ENCODE results near the gene DENND10.
"Not testable (repeated sequence)": the region's sequence is repeated elsewhere in the genome, so short reads cannot be mapped to it uniquely, and the experiment has no call there.

Gene DENND10

DNA sequence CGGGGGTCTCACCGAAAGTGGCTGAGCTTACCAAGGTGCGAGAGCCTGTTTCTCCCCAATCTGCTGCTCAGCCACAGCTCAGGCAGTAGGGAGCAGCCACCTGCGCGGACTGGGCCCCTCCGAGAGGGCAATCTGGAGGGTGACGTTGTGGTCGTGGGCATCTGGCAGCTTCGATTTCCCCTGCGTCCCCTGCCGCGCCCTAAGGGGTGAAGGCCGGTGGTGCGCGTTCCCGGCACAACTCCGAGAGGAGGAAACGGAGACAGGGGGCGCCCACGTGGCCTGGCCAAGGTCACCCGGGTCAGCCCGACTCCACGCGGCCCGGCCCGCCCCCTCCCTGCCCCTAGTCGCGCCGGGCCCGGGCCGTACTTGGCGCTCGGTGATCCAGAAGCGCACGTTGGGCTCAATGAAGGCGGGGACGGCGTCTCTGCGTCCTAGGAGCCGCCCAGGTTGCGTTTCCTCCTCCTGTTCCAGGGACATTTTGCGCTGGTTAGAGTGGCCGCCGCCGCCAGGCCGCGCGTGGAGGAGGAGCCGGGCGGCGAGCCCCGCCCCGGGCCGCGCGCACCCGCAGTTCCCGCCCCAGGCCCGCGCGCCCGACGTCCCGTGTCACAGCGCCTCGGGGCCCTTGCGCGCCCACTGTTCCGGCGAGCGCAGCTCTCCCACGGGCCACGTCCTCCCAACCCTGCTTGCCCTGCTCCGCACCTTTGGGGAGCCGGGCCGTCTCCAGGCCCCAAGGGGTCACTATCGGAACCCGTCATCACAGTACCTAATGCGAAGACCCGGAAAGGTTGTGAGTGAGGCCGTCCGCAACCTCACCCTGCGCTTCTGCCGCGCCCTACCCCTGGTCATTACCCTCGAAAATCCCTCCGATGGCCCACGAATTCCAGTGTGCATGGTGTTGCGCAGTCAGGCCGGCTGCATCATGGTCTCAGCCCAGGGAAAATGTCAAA lies 61.5 kb downstream of the DENND10 start, which contains the start of gene SFXN4:
TSS of gene SFXN4 (minus strand) at position 544 of the 947 bp plus-strand sequence. CDS start at position 477, 67 bp downstream.
- in situ Hi-C loops (cut with MboI; ENCODE audit: low sequenced_read_pairs) = no loop called here

- in situ Hi-C loops (cut with MboI; ENCODE audit: low sequenced_read_pairs) = no loop called here
Measured at GRCh38 chr10:119166118-119166500, 62.2 kb downstream of the DENND10 start.

DNA sequence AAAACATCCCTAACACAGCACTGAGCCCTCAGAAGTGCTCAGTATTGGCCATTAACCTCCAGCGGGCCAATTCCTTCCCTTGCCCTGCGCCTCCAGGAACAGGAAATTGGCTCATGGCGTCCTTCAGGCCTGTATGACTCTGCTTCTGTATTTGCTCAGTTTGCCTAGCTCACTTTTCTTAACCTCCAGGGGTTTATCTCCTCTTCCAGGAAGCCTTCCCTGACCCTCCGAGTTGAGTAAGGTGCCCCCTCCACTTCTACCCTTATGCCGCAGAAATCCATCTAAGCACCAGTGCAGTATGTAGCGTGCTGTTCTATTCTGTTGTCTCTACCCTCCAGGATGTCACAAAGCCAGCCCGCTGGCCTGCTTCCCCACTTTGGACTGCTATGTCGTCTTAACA lies 62.7 kb downstream of the DENND10 start:
- in situ Hi-C loops (cut with MboI; ENCODE audit: low sequenced_read_pairs) = no loop called here

- in situ Hi-C loops (cut with MboI; ENCODE audit: low sequenced_read_pairs) = no loop called here
Measured at GRCh38 chr10:119167041-119167440, 63.1 kb downstream of the DENND10 start.

DNA sequence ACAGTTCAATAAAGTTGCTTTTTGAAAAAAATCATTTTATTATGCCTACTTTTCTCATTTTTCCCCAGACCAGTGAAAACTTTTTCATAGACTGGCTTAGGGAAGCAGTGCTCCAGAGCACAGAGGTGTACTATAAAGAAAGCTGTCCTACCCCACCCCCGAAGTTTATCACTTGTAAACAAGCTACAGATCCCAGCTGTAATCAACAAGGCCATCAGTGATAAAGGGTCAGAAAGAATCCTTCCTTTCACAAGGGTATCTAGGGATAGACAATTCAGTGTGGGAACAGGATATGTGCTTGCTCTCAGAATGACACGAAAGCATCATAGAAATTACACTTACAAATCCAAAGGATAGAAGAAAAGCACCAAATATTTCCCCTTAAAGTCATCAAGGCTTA lies 70.2 kb downstream of the DENND10 start:
- in situ Hi-C loops (cut with MboI; ENCODE audit: low sequenced_read_pairs) = no loop called here

DNA sequence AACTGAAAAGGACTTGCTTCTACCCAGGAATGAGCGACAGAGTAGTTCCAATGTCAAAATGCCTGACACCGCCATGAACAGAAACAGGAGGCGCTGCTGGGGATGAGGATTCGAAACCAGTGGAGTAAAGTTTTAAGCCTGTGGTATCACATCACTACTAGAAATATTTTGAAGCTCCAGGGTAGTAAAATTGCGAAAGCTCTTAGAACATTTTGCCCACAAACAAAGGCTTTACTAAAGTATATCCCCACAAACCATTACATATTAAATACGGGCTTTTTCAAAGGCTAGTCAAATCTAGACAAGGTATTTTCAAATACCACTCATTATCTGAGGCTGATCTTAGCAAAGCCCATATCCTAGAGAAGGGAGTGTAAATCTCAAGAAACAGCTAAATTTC lies 72.3 kb downstream of the DENND10 start:
- in situ Hi-C loops (cut with MboI; ENCODE audit: low sequenced_read_pairs) = no loop called here

GRCh38 chr10:119177708-119178371 lies 73.9 kb downstream of the DENND10 start:
- in situ Hi-C loops (cut with MboI; ENCODE audit: low sequenced_read_pairs) = no loop called here

DNA sequence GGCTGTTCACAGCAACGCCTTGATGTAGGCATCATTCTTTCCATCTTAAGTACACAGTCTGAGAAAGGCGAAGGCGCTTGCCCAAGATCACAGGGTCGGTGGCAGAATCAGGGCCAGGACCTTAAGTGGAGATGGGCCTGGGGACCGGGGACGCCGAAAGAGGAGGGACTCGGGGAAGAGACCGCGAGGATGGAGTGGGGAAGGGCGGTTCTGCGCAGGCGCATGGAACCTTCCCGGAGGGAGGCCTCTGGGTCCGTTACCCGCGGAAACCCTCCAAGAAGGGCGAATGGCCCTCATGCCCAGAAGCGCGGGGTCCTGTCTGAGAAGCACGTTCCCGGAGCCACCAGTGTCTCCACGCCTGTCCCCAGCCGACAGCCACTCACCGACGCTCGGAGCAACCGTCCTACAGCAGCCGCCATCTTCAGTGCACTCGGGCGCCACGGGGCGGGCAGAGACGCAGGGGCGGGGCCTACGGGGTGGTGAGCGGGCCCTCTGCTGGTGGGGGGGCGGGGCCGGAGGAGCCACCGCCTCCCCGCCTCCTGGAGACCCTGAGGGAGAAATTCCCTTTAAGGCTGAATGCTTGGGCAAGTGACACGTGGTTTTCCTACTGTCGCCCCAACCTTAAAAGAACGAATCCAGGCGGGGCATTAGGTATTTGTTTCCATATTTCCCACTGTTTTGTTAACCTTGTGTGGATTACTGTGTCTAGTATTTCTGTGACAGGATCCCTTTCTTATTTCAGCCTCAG lies 74.6 kb downstream of the DENND10 start, which contains the start of gene PRDX3:
TSS of gene PRDX3 (minus strand) at position 441 of the 748 bp plus-strand sequence. CDS start at position 419, 22 bp downstream.
- in situ Hi-C loops (cut with MboI; ENCODE audit: low sequenced_read_pairs) = no loop called here

DNA sequence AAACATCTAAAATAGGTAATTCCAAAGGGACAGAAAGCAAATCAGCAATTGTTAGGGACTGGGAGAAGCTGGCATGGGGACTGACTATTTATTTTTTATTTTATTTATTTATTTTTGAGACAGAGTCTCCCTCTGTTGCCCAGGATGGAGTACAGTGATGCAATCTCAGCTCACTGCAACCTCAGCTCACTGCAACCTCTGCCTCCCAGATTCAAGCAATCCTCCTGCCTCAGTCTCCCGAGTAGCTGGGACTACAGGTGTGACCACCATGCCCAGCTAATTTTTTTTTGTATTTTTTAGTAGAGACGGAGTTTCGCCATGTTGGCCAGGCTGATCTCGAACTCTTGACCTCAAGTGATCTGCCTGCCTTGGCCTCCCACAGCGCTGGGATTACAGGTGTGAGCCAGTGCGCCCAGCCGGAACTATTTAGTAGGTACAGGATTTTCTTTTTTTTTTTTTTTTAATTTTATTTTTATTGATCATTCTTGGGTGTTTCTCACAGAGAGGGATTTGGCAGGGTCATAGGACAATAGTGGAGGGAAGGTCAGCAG lies 77.0 kb downstream of the DENND10 start:
- in situ Hi-C loops (cut with MboI; ENCODE audit: low sequenced_read_pairs) = not testable (repeated sequence)

GRCh38 chr10:119183664-119184412 lies 79.9 kb downstream of the DENND10 start:
- in situ Hi-C loops (cut with MboI; ENCODE audit: low sequenced_read_pairs) = no loop called here

Data from hTERT RPE-1 (cell line).